NCI-H2196 (cell line): ENCODE measurements around the gene RPL19.
A peak's percentile ranks its signal among the peaks of the same experiment; 100 is the strongest.
"Not testable (repeated sequence)": the region's sequence is repeated elsewhere in the genome, so short reads cannot be mapped to it uniquely, and the experiment has no call there.

Experiments used
- DNase-seq: peaks from one replicate; lab custom pipeline; 2025; ENCODE audit not compliant: unreplicated experiment; lab: John Stamatoyannopoulos, UW

Gene RPL19

DNA sequence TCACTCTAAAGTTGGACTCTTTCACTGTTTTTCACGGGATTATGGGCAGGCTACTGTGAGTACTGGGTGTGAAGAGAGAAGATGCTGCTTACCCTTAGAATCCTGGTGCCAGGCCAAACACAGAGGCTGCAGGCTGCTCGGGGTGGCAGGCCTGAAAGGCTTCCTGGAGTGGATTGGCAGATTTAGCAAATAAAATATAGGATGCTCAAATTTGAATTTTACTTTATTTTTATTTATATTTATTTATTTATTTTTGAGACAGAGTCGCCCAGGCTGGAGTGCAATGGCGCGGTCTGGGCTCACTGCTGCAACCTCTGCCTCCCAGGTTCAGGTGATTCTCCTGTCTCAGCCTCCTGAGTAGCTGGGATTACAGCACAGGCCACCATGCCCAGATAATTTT, 40.5 kb downstream of the RPL19 start:
- DNase-seq, result no peak

DNA sequence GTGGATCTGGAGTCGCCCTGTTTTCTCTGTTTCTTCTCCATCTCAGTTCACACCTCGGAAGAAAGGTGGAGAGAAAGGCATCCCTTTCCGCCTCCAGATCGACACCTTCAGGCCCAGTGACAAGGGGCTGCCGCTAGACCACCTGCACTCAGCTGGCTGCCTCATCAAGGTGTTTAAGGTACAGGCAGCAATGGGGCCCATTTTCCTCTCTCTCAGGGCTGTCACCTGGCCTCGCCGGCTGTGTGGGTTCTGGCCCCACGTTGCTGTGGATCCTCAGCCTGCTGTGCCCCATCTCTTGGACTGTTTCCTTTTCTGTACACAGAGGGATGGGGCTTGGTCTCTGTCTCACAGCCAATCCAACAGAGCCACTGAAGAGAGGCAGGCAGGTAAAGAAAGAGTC, 43.1 kb downstream of the RPL19 start:
- DNase-seq, result no peak

DNA sequence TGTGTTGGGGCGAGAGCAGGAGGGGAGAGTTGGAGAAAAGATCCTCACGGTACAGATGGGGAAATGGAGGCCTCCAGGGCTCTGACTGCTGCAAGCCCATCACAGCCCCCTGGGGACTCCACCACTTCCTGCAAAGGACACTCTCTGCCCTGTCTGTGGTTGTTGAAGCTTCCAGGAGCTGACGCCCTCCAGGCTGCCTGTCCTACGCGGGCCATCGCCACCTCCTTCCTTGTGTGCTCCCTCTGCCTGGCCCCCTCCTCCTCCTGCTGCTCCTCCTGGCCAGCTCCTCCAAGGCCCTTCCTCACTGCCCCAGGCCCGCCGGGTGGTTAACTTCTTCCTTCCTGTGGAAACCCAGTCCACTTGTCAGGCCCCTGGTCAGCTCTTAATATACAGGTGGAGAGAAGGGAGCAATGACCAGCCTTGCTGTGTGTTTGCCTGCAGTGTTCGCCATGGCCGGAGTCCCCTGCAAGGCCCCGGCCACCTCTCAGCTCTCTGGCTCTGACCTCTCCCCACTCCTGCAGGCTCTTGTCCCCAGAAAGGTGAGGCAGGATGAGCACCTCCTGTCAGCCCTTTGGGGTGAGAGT, 44.0 kb downstream of the RPL19 start:
- DNase-seq, result no peak

DNA sequence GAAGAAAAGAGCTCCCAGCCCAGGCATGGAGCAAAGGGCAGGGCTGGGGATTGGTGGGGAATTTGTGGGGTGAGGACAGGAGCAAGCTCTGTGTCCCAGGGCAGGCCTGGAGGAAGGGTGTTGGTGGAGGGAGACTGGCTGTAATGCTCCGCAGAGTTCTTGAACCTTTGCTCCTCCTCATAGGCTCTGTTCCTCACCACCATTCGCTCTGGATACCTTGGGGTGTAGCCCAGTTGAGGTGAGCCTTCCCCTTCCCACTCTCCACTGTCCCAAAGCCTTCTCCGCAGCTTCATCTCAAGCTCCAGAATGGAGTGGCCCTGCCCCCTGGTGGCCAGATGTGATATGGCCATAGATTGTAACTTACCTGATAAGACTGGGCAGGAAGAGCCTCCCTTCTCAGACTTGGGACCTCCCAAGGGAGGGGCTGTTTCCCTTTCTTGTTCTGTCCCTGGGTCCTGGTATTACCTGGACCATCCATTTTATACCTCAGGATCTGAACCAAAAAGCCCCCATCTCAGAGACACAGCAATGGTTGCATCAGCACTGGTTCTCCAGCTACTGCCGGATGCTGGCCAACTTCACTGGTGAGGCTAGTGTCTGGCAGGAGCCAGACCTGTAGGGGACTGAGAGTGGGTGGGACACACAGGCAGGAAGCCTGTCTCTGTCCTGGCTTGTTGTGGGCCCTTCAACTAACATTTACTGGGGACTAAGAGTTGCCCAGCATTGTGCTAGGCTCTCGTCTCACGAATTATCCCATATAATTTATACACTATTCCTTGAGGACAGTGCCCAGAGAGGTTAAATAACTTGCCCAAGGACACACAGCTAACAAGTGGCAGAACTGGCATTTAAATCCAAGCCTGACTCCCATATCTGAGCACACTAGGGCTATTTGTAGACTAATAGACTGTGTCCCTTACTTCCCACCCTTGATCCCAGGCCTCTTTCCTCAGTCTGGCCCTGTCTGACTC, 44.8 kb downstream of the RPL19 start:
- DNase-seq, result peak; percentile 76

DNA sequence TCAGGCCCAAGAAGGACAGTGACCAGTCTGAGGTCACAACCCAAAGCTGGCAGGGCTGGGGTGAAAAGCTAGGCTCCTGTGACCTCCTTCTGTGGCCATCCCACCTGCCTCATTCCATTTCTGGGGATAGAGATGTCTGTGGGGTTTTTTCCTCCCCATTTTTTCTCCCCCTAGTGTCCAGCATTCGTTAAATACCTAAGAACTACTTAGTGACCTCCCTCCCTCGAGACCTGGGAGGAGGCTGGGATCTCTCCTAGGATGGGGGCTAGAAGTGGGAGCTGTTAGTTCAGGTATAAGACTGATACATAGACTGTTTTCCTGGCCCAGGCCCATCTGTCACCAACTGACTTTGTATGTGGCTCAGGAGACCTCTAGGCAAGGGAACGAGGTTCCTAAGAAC, 46.2 kb downstream of the RPL19 start:
- no peak for DNase-seq

DNA sequence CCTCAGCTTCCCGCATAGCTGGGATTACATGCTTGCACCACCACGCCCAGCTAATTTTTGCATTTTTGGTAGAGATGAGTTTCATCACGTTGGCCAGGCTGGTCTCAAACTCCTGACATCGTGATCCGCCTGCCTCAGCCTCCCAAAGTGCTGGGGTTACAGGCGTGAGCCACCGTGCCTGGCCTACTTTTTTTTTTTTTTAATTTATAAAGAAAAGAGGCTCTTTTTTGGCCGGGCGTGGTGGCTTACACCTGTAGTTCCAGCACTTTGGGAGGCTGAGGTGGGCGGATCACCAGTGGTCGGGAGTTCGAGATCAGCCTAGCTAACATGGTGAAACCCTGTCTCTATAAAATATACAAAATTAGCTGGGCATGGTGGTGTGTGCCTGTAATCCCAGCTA, 50.0 kb downstream of the RPL19 start:
- not testable (repeated sequence) for DNase-seq

DNA sequence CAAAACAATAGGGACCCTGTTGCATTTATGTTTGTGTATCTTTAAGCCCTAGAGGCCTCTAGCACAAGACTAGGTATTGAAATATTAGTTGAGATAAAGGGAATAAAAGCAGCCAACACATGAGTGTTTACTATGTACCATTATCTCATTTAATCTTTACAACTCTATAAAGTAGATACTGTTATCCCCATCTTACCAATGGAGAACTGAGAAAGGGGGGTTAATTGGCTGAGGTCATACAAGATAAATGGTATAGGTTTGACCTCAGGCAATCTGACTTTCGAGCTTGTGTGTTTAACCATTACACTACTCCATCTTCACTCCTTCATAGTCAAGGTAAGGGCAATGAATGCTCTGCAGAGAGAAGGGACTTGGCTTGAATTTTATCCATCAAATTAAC, 51.9 kb downstream of the RPL19 start:
- DNase-seq, result no peak

DNA sequence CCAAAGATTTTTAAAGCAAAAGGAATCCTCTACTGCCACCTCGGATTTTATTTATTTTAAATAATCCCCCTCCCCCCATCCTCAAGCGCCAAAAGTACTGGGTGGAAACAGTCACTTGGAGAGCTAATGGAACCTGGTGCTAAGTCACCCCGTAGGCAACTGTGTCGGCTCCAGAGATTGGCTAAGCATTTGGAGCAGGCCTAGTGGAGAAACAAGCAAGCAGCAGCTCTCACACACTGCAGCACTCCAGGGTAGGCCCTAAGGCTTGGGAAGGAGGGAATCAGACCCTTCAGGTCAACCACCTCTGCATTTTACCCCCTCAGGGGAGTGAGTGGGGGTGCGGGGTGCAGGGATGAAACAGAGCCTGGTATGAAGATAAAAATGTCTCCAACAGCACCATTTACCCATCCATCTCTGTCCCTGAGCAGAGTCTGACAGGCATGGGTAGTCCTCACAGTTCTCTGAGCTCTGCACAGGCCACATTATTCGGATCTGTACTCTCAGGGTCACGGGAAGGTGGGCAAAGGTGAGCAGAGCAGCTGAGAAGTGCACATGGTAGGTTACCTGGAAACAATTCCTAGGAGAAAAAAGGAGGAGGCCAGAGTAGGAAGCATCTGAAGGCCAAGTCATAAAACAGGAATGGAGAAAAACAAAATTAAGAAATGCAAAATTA, 52.8 kb downstream of the RPL19 start:
- DNase-seq, result no peak
